Erythroblast (primary cell): ENCODE results near the gene MYO16.

ENCODE experiments used
- GATA1 ChIP-seq: IDR thresholded peaks from 2 replicates; pipeline ENCODE4 v1.6.1; 2011; ENCODE audit warnings: low read depth, mild to moderate bottlenecking, control low read depth, low read length, moderate library complexity
- POLR2A ChIP-seq: IDR thresholded peaks from 2 replicates; pipeline ENCODE4 v1.6.1; 2011; ENCODE audit warnings: mild to moderate bottlenecking, low read length

GRCh38 chr13:108728370-108728769, 99.0 kb downstream of the MYO16 start:
- TF ChIP-seq POLR2A: no peak
- TF ChIP-seq GATA1: no peak
